ENCODE measurements around the gene VWF. TPM values are rescaled to one million over a fixed set of nuclear protein-coding genes. Genes with fewer than 3 reads are reported as not detected.
"Not testable (repeated sequence)": the region's sequence is repeated elsewhere in the genome, so short reads cannot be mapped to it uniquely, and the experiment has no call there.

Gene VWF
- total RNA-seq, 1 experiment from 2014 or later: not detected

GRCh38 chr12:6018265-6018664 lies 106.2 kb downstream of the VWF start:
- ATAC-seq (no peak), DNase-seq (no peak)
- Histone ChIP-seq H3K27ac (ENCODE audit: low read length) (no peak overlapping the region), H3K27me3 (ENCODE audit: low read length) (no peaks in the 10 kb centered on the region), H2AFZ (ENCODE audit: low read length) (no peak overlapping the region), H3K79me2 (ENCODE audit: low read length) (no peaks in the 10 kb centered on the region), H3K4me3 (ENCODE audit: low read length) (no peak overlapping the region), H3F3A (ENCODE audit: low read length, unreplicated experiment) (no peaks in the 10 kb centered on the region), H3K4me1 (ENCODE audit: insufficient read depth, low read length) (peaks cover 9% of the 10 kb centered on the region; the same call in 1 of the 2 replicates), H4K20me1 (ENCODE audit: low read length) (no peaks in the 10 kb centered on the region), H3K9me3 (ENCODE audit: low read length) (no peaks in the 10 kb centered on the region), H3K4me2 (ENCODE audit: low read length) (no peak overlapping the region), H3K9ac (ENCODE audit: low read length) (no peak overlapping the region), H3K9me2 (replicated peaks; ENCODE audit: low read length) (no peaks in the 10 kb centered on the region), H3K36me3 (ENCODE audit: low read depth, low read length) (no peaks in the 10 kb centered on the region)
- no peak for TF ChIP-seq CTCF (conservative IDR thresholded peaks at IDR 0.05; ENCODE audit: low read depth, low read length)
- TF ChIP-seq EZH2 (IDR thresholded peaks at IDR 0.05; ENCODE audit: low read length, unreplicated experiment): no peak
- no peak for TF ChIP-seq EZH2phosphoT487 (IDR thresholded peaks at IDR 0.05; ENCODE audit: borderline replicate concordance, low read length)
- intact Hi-C loops (cut with micrococcal nuclease): no loop called here
- CTCF ChIA-PET: no interaction called here
- BruUV-seq (replicated peaks): no TSS peak
- POLR2A ChIA-PET (ENCODE audit: unreplicated experiment): no interaction called here

- H3K9ac ChIP-seq (ENCODE audit: low read length): no peak overlapping the region
- no peak overlapping the region for H2AFZ ChIP-seq (ENCODE audit: low read length)
- no peaks in the 10 kb centered on the region for H3K27me3 ChIP-seq (ENCODE audit: low read length)
- intact Hi-C loops (cut with micrococcal nuclease): no loop called here
- no peaks in the 10 kb centered on the region for H3K9me2 ChIP-seq (replicated peaks; ENCODE audit: low read length)
- ChIA-PET POLR2A (ENCODE audit: unreplicated experiment) (no interaction called here), CTCF (no interaction called here)
- no peak overlapping the region for H3K4me2 ChIP-seq (ENCODE audit: low read length)
- no TSS peak for BruUV-seq (replicated peaks)
- no peaks in the 10 kb centered on the region for H4K20me1 ChIP-seq (ENCODE audit: low read length)
- peaks cover 9% of the 10 kb centered on the region; the same call in 1 of the 2 replicates for H3K4me1 ChIP-seq (ENCODE audit: insufficient read depth, low read length)
- ATAC-seq (no peak), DNase-seq (no peak)
- no peak overlapping the region for H3K4me3 ChIP-seq (ENCODE audit: low read length)
- no peaks in the 10 kb centered on the region for H3K79me2 ChIP-seq (ENCODE audit: low read length)
- H3K36me3 ChIP-seq (ENCODE audit: low read depth, low read length): no peaks in the 10 kb centered on the region
- H3K9me3 ChIP-seq (ENCODE audit: low read length): no peaks in the 10 kb centered on the region
- TF ChIP-seq EZH2phosphoT487 (IDR thresholded peaks at IDR 0.05; ENCODE audit: borderline replicate concordance, low read length) (no peak), CTCF (conservative IDR thresholded peaks at IDR 0.05; ENCODE audit: low read depth, low read length) (no peak), EZH2 (IDR thresholded peaks at IDR 0.05; ENCODE audit: low read length, unreplicated experiment) (no peak)
- no peak overlapping the region for H3K27ac ChIP-seq (ENCODE audit: low read length)
- H3F3A ChIP-seq (ENCODE audit: low read length, unreplicated experiment): no peaks in the 10 kb centered on the region
These were observed 107.7 kb downstream of the VWF start for GRCh38 chr12:6016756-6017155.

GRCh38 chr12:6016004-6016403 lies 108.5 kb downstream of the VWF start:
- H3K36me3 ChIP-seq (ENCODE audit: low read depth, low read length); H3K79me2 ChIP-seq (ENCODE audit: low read length); intact Hi-C loops (cut with micrococcal nuclease); H3K4me3 ChIP-seq (ENCODE audit: low read length); BruUV-seq (replicated peaks); H3K27ac ChIP-seq (ENCODE audit: low read length); H3K9me3 ChIP-seq (ENCODE audit: low read length); H3K4me1 ChIP-seq (ENCODE audit: insufficient read depth, low read length); H3K27me3 ChIP-seq (ENCODE audit: low read length); H3K4me2 ChIP-seq (ENCODE audit: low read length); H3K9me2 ChIP-seq (replicated peaks; ENCODE audit: low read length); H3K9ac ChIP-seq (ENCODE audit: low read length); H4K20me1 ChIP-seq (ENCODE audit: low read length); H3F3A ChIP-seq (ENCODE audit: low read length, unreplicated experiment); ATAC-seq; H2AFZ ChIP-seq (ENCODE audit: low read length); POLR2A ChIA-PET (ENCODE audit: unreplicated experiment); DNase-seq; CTCF ChIA-PET: not testable (repeated sequence)

- H3K9me3 ChIP-seq (ENCODE audit: low read length); H3K27ac ChIP-seq (ENCODE audit: low read length); H3K9ac ChIP-seq (ENCODE audit: low read length); ATAC-seq; H2AFZ ChIP-seq (ENCODE audit: low read length); H3K4me2 ChIP-seq (ENCODE audit: low read length); H3K9me2 ChIP-seq (replicated peaks; ENCODE audit: low read length); H3K4me3 ChIP-seq (ENCODE audit: low read length); POLR2A ChIA-PET (ENCODE audit: unreplicated experiment); intact Hi-C loops (cut with micrococcal nuclease); BruUV-seq (replicated peaks); CTCF ChIA-PET; H4K20me1 ChIP-seq (ENCODE audit: low read length); H3K4me1 ChIP-seq (ENCODE audit: insufficient read depth, low read length); H3K36me3 ChIP-seq (ENCODE audit: low read depth, low read length); DNase-seq; H3F3A ChIP-seq (ENCODE audit: low read length, unreplicated experiment); H3K79me2 ChIP-seq (ENCODE audit: low read length); H3K27me3 ChIP-seq (ENCODE audit: low read length): not testable (repeated sequence)
These were observed 109.2 kb downstream of the VWF start for GRCh38 chr12:6015271-6015670.

GRCh38 chr12:6010631-6011350 lies 113.7 kb downstream of the VWF start:
- H3K27me3 ChIP-seq (ENCODE audit: low read length); BruUV-seq (replicated peaks); H2AFZ ChIP-seq (ENCODE audit: low read length); H3K9ac ChIP-seq (ENCODE audit: low read length); POLR2A ChIA-PET (ENCODE audit: unreplicated experiment); DNase-seq; H3K27ac ChIP-seq (ENCODE audit: low read length); H3K79me2 ChIP-seq (ENCODE audit: low read length); H3K36me3 ChIP-seq (ENCODE audit: low read depth, low read length); H3K9me2 ChIP-seq (replicated peaks; ENCODE audit: low read length); H3F3A ChIP-seq (ENCODE audit: low read length, unreplicated experiment); H3K4me1 ChIP-seq (ENCODE audit: insufficient read depth, low read length); H3K4me3 ChIP-seq (ENCODE audit: low read length); H3K4me2 ChIP-seq (ENCODE audit: low read length); H3K9me3 ChIP-seq (ENCODE audit: low read length); ATAC-seq; H4K20me1 ChIP-seq (ENCODE audit: low read length); intact Hi-C loops (cut with micrococcal nuclease); CTCF ChIA-PET: not testable (repeated sequence)

All from PC-3 (cell line).